ENCODE data around the gene C21orf58.

The C21orf58 gene

GRCh38 chr21:46363698-46364097 lies 40.0 kb upstream of the C21orf58 start:
- no peak overlapping the region for H3K27ac ChIP-seq (ENCODE audit: low read depth in 2 of 2, low read length in 2 of 2)
- H3K4me3 ChIP-seq (ENCODE audit: low read length in 2 of 2): no peak overlapping the region
- no peak overlapping the region for H3K9ac ChIP-seq (ENCODE audit: low read depth in 1 of 2, low read length in 2 of 2)
- no peaks in the 10 kb centered on the region for H3K9me3 ChIP-seq (ENCODE audit: control insufficient read depth in 2 of 2, low read length in 2 of 2)
- no peaks in the 10 kb centered on the region for H3K27me3 ChIP-seq (ENCODE audit: control insufficient read depth in 2 of 2, insufficient read depth in 2 of 2, low read length in 2 of 2)
- H3K4me1 ChIP-seq (ENCODE audit: control insufficient read depth in 2 of 2, insufficient read depth in 2 of 2, low read length in 2 of 2): no peaks in the 10 kb centered on the region
- peaks cover 33 to 34% of the 10 kb centered on the region in 2 donors for H3K36me3 ChIP-seq (ENCODE audit: control insufficient read depth in 2 of 2, insufficient read depth in 2 of 2, low read length in 2 of 2)

- H3K9ac ChIP-seq (ENCODE audit: low read depth in 1 of 2, low read length in 2 of 2): no peak overlapping the region
- no peak overlapping the region for H3K27ac ChIP-seq (ENCODE audit: low read depth in 2 of 2, low read length in 2 of 2)
- H3K36me3 ChIP-seq (ENCODE audit: control insufficient read depth in 2 of 2, insufficient read depth in 2 of 2, low read length in 2 of 2): peaks cover 35 to 39% of the 10 kb centered on the region in 2 donors
- no peaks in the 10 kb centered on the region for H3K27me3 ChIP-seq (ENCODE audit: control insufficient read depth in 2 of 2, insufficient read depth in 2 of 2, low read length in 2 of 2)
- H3K9me3 ChIP-seq (ENCODE audit: control insufficient read depth in 2 of 2, low read length in 2 of 2): no peaks in the 10 kb centered on the region
- no peak overlapping the region for H3K4me3 ChIP-seq (ENCODE audit: low read length in 2 of 2)
- H3K4me1 ChIP-seq (ENCODE audit: control insufficient read depth in 2 of 2, insufficient read depth in 2 of 2, low read length in 2 of 2): no peaks in the 10 kb centered on the region
Measured at GRCh38 chr21:46362946-46363345, 39.3 kb upstream of the C21orf58 start.

GRCh38 chr21:46361935-46362334 lies 38.3 kb upstream of the C21orf58 start:
- no peaks in the 10 kb centered on the region for H3K27me3 ChIP-seq (ENCODE audit: control insufficient read depth in 2 of 2, insufficient read depth in 2 of 2, low read length in 2 of 2)
- no peak overlapping the region for H3K4me3 ChIP-seq (ENCODE audit: low read length in 2 of 2)
- H3K27ac ChIP-seq (ENCODE audit: low read depth in 2 of 2, low read length in 2 of 2): no peak overlapping the region
- no peaks in the 10 kb centered on the region for H3K9me3 ChIP-seq (ENCODE audit: control insufficient read depth in 2 of 2, low read length in 2 of 2)
- no peaks in the 10 kb centered on the region for H3K4me1 ChIP-seq (ENCODE audit: control insufficient read depth in 2 of 2, insufficient read depth in 2 of 2, low read length in 2 of 2)
- H3K9ac ChIP-seq (ENCODE audit: low read depth in 1 of 2, low read length in 2 of 2): no peak overlapping the region
- H3K36me3 ChIP-seq (ENCODE audit: control insufficient read depth in 2 of 2, insufficient read depth in 2 of 2, low read length in 2 of 2): peaks cover 38 to 45% of the 10 kb centered on the region in 2 donors

GRCh38 chr21:46361176-46361575 lies 37.5 kb upstream of the C21orf58 start:
- H3K4me3 ChIP-seq (ENCODE audit: low read length in 2 of 2): no peak overlapping the region
- H3K4me1 ChIP-seq (ENCODE audit: control insufficient read depth in 2 of 2, insufficient read depth in 2 of 2, low read length in 2 of 2): no peaks in the 10 kb centered on the region
- no peak overlapping the region for H3K9ac ChIP-seq (ENCODE audit: low read depth in 1 of 2, low read length in 2 of 2)
- H3K9me3 ChIP-seq (ENCODE audit: control insufficient read depth in 2 of 2, low read length in 2 of 2): no peaks in the 10 kb centered on the region
- H3K36me3 ChIP-seq (ENCODE audit: control insufficient read depth in 2 of 2, insufficient read depth in 2 of 2, low read length in 2 of 2): peaks cover 32 to 42% of the 10 kb centered on the region in 2 donors
- H3K27ac ChIP-seq (ENCODE audit: low read depth in 2 of 2, low read length in 2 of 2): no peak overlapping the region
- no peaks in the 10 kb centered on the region for H3K27me3 ChIP-seq (ENCODE audit: control insufficient read depth in 2 of 2, insufficient read depth in 2 of 2, low read length in 2 of 2)

DNA sequence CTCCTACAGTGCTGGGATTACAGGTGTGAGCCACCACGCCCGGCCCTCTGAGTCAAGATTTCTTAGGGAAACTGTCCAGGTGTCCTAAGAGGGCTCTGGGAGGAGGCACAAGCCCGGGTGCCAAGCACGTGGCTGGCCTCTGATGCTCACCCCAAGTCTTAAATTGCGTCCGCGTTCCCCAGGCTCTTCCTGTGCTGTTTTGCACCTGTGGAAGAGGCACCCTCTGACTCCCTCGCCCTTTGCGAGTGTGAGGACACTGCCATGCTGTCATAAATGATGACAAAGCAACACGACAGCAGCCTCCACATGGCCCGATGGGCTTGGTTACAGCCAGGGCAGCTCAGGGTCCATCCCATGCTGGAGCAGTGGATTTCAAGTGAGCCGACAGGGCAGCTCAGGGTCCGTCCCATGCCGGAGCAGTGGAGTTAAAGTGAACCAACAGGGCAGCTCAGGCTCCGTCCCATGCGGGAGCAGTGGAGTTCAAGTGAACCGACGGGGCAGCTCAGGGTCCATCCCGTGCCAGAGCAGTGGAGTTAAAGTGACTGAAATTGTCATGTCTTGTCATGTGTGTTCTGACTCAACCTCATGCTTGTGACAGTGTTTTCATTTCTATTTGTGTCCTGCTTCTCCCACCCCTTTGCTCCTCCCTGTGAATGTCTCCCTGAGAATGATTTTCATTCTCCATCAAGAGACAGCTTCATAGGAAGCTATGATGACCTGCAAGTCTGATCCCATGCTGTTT lies 34.2 kb upstream of the C21orf58 start:
- no peak overlapping the region for H3K4me3 ChIP-seq (ENCODE audit: low read length in 2 of 2)
- no peaks in the 10 kb centered on the region for H3K9me3 ChIP-seq (ENCODE audit: control insufficient read depth in 2 of 2, low read length in 2 of 2)
- no peak overlapping the region for H3K27ac ChIP-seq (ENCODE audit: low read depth in 2 of 2, low read length in 2 of 2)
- H3K36me3 ChIP-seq (ENCODE audit: control insufficient read depth in 2 of 2, insufficient read depth in 2 of 2, low read length in 2 of 2): peaks cover 47 to 51% of the 10 kb centered on the region in 2 donors
- H3K27me3 ChIP-seq (ENCODE audit: control insufficient read depth in 2 of 2, insufficient read depth in 2 of 2, low read length in 2 of 2): no peaks in the 10 kb centered on the region
- H3K9ac ChIP-seq (ENCODE audit: low read depth in 1 of 2, low read length in 2 of 2): no peak overlapping the region
- no peaks in the 10 kb centered on the region for H3K4me1 ChIP-seq (ENCODE audit: control insufficient read depth in 2 of 2, insufficient read depth in 2 of 2, low read length in 2 of 2)

DNA sequence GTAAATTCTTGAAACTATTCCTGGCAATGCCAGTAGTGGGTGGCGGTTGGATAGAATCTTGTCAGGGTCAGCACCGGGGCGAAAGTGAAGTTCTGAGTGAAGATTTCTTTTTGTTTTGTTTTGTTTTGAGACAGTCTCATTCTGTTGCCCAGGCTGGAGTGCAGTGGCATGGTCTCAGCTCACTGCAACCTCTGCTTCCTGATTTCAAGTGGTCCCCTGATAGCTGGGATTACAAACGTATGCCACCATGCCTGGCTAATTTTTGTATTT lies 33.6 kb upstream of the C21orf58 start:
- H3K4me1 ChIP-seq (ENCODE audit: control insufficient read depth in 2 of 2, insufficient read depth in 2 of 2, low read length in 2 of 2): no peaks in the 10 kb centered on the region
- H3K27me3 ChIP-seq (ENCODE audit: control insufficient read depth in 2 of 2, insufficient read depth in 2 of 2, low read length in 2 of 2): no peaks in the 10 kb centered on the region
- peaks cover 52 to 56% of the 10 kb centered on the region in 2 donors for H3K36me3 ChIP-seq (ENCODE audit: control insufficient read depth in 2 of 2, insufficient read depth in 2 of 2, low read length in 2 of 2)
- no peak overlapping the region for H3K27ac ChIP-seq (ENCODE audit: low read depth in 2 of 2, low read length in 2 of 2)
- no peak overlapping the region for H3K4me3 ChIP-seq (ENCODE audit: low read length in 2 of 2)
- H3K9me3 ChIP-seq (ENCODE audit: control insufficient read depth in 2 of 2, low read length in 2 of 2): no peaks in the 10 kb centered on the region
- no peak overlapping the region for H3K9ac ChIP-seq (ENCODE audit: low read depth in 1 of 2, low read length in 2 of 2)

- H3K36me3 ChIP-seq (ENCODE audit: control insufficient read depth in 2 of 2, insufficient read depth in 2 of 2, low read length in 2 of 2): peaks cover 52 to 55% of the 10 kb centered on the region in 2 donors
- no peaks in the 10 kb centered on the region for H3K4me1 ChIP-seq (ENCODE audit: control insufficient read depth in 2 of 2, insufficient read depth in 2 of 2, low read length in 2 of 2)
- no peaks in the 10 kb centered on the region for H3K9me3 ChIP-seq (ENCODE audit: control insufficient read depth in 2 of 2, low read length in 2 of 2)
- H3K27me3 ChIP-seq (ENCODE audit: control insufficient read depth in 2 of 2, insufficient read depth in 2 of 2, low read length in 2 of 2): no peaks in the 10 kb centered on the region
- no peak overlapping the region for H3K27ac ChIP-seq (ENCODE audit: low read depth in 2 of 2, low read length in 2 of 2)
- H3K9ac ChIP-seq (ENCODE audit: low read depth in 1 of 2, low read length in 2 of 2): no peak overlapping the region
- no peak overlapping the region for H3K4me3 ChIP-seq (ENCODE audit: low read length in 2 of 2)
Measured at GRCh38 chr21:46356494-46357334, 33.0 kb upstream of the C21orf58 start.

- no peaks in the 10 kb centered on the region for H3K9me3 ChIP-seq (ENCODE audit: control insufficient read depth in 2 of 2, low read length in 2 of 2)
- no peaks in the 10 kb centered on the region for H3K4me1 ChIP-seq (ENCODE audit: control insufficient read depth in 2 of 2, insufficient read depth in 2 of 2, low read length in 2 of 2)
- peaks cover 55 to 61% of the 10 kb centered on the region in 2 donors for H3K36me3 ChIP-seq (ENCODE audit: control insufficient read depth in 2 of 2, insufficient read depth in 2 of 2, low read length in 2 of 2)
- no peak overlapping the region for H3K27ac ChIP-seq (ENCODE audit: low read depth in 2 of 2, low read length in 2 of 2)
- no peaks in the 10 kb centered on the region for H3K27me3 ChIP-seq (ENCODE audit: control insufficient read depth in 2 of 2, insufficient read depth in 2 of 2, low read length in 2 of 2)
- H3K4me3 ChIP-seq (ENCODE audit: low read length in 2 of 2): no peak overlapping the region
- H3K9ac ChIP-seq (ENCODE audit: low read depth in 1 of 2, low read length in 2 of 2): no peak overlapping the region
Measured at GRCh38 chr21:46356005-46356338, 32.3 kb upstream of the C21orf58 start.

GRCh38 chr21:46355161-46356004 lies 31.7 kb upstream of the C21orf58 start:
- peaks cover 61 to 67% of the 10 kb centered on the region in 2 donors for H3K36me3 ChIP-seq (ENCODE audit: control insufficient read depth in 2 of 2, insufficient read depth in 2 of 2, low read length in 2 of 2)
- H3K9me3 ChIP-seq (ENCODE audit: control insufficient read depth in 2 of 2, low read length in 2 of 2): no peaks in the 10 kb centered on the region
- H3K4me3 ChIP-seq (ENCODE audit: low read length in 2 of 2): no peak overlapping the region
- no peak overlapping the region for H3K27ac ChIP-seq (ENCODE audit: low read depth in 2 of 2, low read length in 2 of 2)
- H3K27me3 ChIP-seq (ENCODE audit: control insufficient read depth in 2 of 2, insufficient read depth in 2 of 2, low read length in 2 of 2): no peaks in the 10 kb centered on the region
- no peaks in the 10 kb centered on the region for H3K4me1 ChIP-seq (ENCODE audit: control insufficient read depth in 2 of 2, insufficient read depth in 2 of 2, low read length in 2 of 2)
- H3K9ac ChIP-seq (ENCODE audit: low read depth in 1 of 2, low read length in 2 of 2): no peak overlapping the region

- H3K27ac ChIP-seq (ENCODE audit: low read depth in 2 of 2, low read length in 2 of 2): no peak overlapping the region
- H3K9ac ChIP-seq (ENCODE audit: low read depth in 1 of 2, low read length in 2 of 2): no peak overlapping the region
- H3K36me3 ChIP-seq (ENCODE audit: control insufficient read depth in 2 of 2, insufficient read depth in 2 of 2, low read length in 2 of 2): peaks cover 68 to 72% of the 10 kb centered on the region in 2 donors
- H3K27me3 ChIP-seq (ENCODE audit: control insufficient read depth in 2 of 2, insufficient read depth in 2 of 2, low read length in 2 of 2): no peaks in the 10 kb centered on the region
- no peaks in the 10 kb centered on the region for H3K4me1 ChIP-seq (ENCODE audit: control insufficient read depth in 2 of 2, insufficient read depth in 2 of 2, low read length in 2 of 2)
- H3K9me3 ChIP-seq (ENCODE audit: control insufficient read depth in 2 of 2, low read length in 2 of 2): no peaks in the 10 kb centered on the region
- H3K4me3 ChIP-seq (ENCODE audit: low read length in 2 of 2): no peak overlapping the region
Measured at GRCh38 chr21:46354518-46354917, 30.8 kb upstream of the C21orf58 start.

Data from mucosa of rectum (tissue), 2 donors.